ENCODE results near the gene REEP1.

DNA sequence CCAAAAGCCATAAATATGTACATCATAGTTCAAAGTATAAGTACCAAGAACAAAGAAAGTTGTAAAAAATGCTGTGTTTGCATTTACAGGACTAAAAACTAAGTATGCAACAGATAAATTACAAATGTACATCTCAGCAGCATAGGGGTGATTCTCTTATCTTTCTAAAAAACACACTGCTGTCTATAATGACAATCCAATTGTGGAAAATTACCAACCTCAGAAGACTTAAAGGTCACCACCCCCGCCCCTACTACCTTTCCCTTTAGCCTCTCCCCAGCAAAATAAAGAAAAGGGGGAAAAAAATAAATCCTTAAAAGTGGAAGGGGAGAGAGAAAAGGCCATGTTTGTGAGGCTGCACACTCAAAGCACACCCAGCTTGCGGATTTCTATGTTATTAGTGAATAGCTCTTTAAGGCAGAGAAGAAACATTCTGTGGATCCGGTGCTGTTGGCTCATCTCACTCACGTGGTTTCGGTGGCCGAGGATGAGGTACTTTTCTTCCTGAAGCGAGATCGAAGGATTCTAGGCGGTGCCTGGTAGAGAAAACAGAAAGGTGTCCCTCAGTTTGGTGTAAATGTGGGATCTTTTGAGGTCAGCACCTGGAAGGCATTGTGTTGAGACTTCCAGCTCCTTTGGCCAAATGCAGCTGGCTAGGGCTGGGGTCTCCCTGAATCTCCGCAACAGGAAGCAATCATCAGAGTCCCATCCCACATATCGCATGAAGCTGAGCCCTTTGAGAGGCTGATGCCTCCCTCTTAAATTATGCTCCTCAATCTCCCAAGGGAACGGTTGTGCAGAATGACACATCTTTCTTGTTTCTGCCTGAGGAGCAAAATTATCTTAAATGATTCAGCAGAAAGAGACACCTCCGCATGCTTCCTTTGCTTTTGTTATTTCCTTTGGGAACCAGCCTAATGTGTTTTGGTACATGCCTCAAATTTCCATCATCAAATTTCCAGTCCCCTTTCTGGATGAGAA lies 120.6 kb downstream of the REEP1 start:
- TF ChIP-seq, protein P1, sequence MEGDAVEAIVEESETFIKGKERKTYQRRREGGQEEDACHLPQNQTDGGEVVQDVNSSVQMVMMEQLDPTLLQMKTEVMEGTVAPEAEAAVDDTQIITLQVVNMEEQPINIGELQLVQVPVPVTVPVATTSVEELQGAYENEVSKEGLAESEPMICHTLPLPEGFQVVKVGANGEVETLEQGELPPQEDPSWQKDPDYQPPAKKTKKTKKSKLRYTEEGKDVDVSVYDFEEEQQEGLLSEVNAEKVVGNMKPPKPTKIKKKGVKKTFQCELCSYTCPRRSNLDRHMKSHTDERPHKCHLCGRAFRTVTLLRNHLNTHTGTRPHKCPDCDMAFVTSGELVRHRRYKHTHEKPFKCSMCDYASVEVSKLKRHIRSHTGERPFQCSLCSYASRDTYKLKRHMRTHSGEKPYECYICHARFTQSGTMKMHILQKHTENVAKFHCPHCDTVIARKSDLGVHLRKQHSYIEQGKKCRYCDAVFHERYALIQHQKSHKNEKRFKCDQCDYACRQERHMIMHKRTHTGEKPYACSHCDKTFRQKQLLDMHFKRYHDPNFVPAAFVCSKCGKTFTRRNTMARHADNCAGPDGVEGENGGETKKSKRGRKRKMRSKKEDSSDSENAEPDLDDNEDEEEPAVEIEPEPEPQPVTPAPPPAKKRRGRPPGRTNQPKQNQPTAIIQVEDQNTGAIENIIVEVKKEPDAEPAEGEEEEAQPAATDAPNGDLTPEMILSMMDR (IDR thresholded peaks at IDR 0.05) = no peak
- TF ChIP-seq ZFX (IDR thresholded peaks at IDR 0.05; ENCODE audit: borderline replicate concordance) = no peak
